KMS-11 (cell line): ENCODE measurements around the gene NEXN.

Source experiments
- H2AFZ ChIP-seq: fragments of 200-600 bp; sonication (generic); 2 replicates; pipeline ENCODE4 v1.6.1; 2016; ENCODE audit warnings: antibody characterized with exemption, mixed run types, low read depth
- H3K27ac ChIP-seq: fragments of 200-600 bp; sonication (generic); 2 replicates; pipeline ENCODE4 v1.6.1; 2016; ENCODE audit warnings: mild to moderate bottlenecking, mixed run types
- H3K27me3 ChIP-seq: fragments of 200-600 bp; sonication (generic); 2 replicates; pipeline ENCODE4 v1.6.1; 2017; ENCODE audit warnings: mild to moderate bottlenecking, low read depth, mixed run types, moderate library complexity; ENCODE audit not compliant: insufficient read depth
- H3K36me3 ChIP-seq: fragments of 200-600 bp; sonication (generic); 2 replicates; pipeline ENCODE4 v1.6.1; 2017; ENCODE audit warnings: mild to moderate bottlenecking, mixed run types; ENCODE audit not compliant: insufficient read depth
- H3K4me1 ChIP-seq: fragments of 200-600 bp; sonication (generic); 2 replicates; pipeline ENCODE4 v1.6.1; 2016; ENCODE audit warnings: mild to moderate bottlenecking, low read depth, mixed run types; ENCODE audit not compliant: poor library complexity, severe bottlenecking
- H3K4me2 ChIP-seq: fragments of 200-600 bp; sonication (generic); 2 replicates; pipeline ENCODE4 v1.7.0; 2016; ENCODE audit warnings: mild to moderate bottlenecking, mixed run types
- H3K4me3 ChIP-seq: fragments of 200-600 bp; sonication (generic); IDR thresholded peaks from 2 replicates; pipeline ENCODE4 v1.6.1; 2017; ENCODE audit warnings: low read depth, low read length, mixed read lengths; ENCODE audit not compliant: insufficient read depth
- H3K79me2 ChIP-seq: fragments of 200-600 bp; sonication (generic); 2 replicates; pipeline ENCODE4 v1.6.1; 2016; ENCODE audit warnings: low read depth, mixed run types; ENCODE audit not compliant: insufficient read depth
- H3K9ac ChIP-seq: fragments of 200-600 bp; sonication (generic); 2 replicates; pipeline ENCODE4 v1.6.1; 2016; ENCODE audit warnings: mild to moderate bottlenecking, mixed run types
- H4K20me1 ChIP-seq: fragments of 200-600 bp; sonication (generic); 2 replicates; pipeline ENCODE4 v1.6.1; 2016; ENCODE audit warnings: mild to moderate bottlenecking, mixed run types; ENCODE audit not compliant: insufficient read depth
- TF ChIP-seq, protein P1 (sequence below): fragments of 200-600 bp; sonication (generic); conservative IDR thresholded peaks from 2 replicates; pipeline ENCODE4 v1.6.1; 2017; ENCODE audit warnings: low read depth, mild to moderate bottlenecking, antibody characterized with exemption, low read length, moderate library complexity, mixed read lengths

Gene NEXN

DNA sequence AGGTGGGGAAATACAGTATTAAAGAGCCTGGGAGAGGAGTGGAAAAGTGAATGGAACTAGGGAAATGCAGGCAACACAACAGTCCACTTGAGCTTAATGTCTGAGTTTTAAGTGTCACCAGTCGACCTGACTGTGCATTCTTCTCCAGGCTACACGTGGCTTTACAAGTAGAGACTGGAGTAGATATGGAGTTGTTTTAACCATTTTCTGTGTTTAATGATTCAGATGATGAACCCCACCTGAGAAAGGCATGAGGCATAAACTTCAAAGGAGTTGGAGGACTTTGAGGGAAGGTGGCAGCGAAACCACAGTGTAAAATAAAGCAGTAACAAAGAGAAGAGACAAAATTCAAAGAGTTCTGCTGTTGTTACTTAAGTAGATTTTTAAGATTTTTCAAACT is 77.9 kb downstream of the NEXN start:
- Histone ChIP-seq H4K20me1 (0 out of 2 replicates have a peak, but pooled peaks cover 11% of the 10 kb centered on the region), H3K27me3 (no peaks in the 10 kb centered on the region), H3K4me1 (no peaks in the 10 kb centered on the region), H2AFZ (no peak overlapping the region), H3K27ac (no peak overlapping the region), H3K79me2 (peaks cover 48% of the 10 kb centered on the region), H3K4me3 (no peak overlapping the region), H3K36me3 (peaks cover 16% of the 10 kb centered on the region; the same call in 1 of the 2 replicates), H3K4me2 (no peak overlapping the region), H3K9ac (no peak overlapping the region)
- TF ChIP-seq, protein P1, sequence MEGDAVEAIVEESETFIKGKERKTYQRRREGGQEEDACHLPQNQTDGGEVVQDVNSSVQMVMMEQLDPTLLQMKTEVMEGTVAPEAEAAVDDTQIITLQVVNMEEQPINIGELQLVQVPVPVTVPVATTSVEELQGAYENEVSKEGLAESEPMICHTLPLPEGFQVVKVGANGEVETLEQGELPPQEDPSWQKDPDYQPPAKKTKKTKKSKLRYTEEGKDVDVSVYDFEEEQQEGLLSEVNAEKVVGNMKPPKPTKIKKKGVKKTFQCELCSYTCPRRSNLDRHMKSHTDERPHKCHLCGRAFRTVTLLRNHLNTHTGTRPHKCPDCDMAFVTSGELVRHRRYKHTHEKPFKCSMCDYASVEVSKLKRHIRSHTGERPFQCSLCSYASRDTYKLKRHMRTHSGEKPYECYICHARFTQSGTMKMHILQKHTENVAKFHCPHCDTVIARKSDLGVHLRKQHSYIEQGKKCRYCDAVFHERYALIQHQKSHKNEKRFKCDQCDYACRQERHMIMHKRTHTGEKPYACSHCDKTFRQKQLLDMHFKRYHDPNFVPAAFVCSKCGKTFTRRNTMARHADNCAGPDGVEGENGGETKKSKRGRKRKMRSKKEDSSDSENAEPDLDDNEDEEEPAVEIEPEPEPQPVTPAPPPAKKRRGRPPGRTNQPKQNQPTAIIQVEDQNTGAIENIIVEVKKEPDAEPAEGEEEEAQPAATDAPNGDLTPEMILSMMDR, result no peak

DNA sequence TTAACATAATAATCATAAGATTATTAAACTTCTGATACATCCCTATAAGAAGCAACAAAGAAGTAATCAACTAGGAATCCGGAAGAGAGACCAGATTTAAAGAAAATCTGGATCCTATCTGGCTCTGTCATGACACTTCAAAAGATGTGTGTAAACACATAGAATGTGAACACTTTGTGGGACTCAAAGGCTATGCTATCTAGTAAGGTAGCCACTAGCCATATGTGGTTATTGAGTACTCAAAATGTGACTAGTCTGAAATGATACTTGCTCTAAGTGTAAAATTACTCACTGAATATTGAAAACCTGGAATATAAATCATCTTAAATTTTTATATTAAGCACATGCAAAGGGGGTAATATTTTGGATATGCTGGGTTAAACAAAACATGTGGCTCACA is 81.8 kb downstream of the NEXN start:
- Histone ChIP-seq H4K20me1 (peaks cover 25% of the 10 kb centered on the region), H3K4me2 (no peak overlapping the region), H3K4me1 (peaks cover 12% of the 10 kb centered on the region), H3K36me3 (peaks cover 13% of the 10 kb centered on the region; the same call in 1 of the 2 replicates), H3K27me3 (no peaks in the 10 kb centered on the region), H3K27ac (no peak overlapping the region), H3K4me3 (no peak overlapping the region), H2AFZ (no peak overlapping the region), H3K9ac (no peak overlapping the region), H3K79me2 (peaks cover 76% of the 10 kb centered on the region)
- TF ChIP-seq, protein P1, result no peak

DNA sequence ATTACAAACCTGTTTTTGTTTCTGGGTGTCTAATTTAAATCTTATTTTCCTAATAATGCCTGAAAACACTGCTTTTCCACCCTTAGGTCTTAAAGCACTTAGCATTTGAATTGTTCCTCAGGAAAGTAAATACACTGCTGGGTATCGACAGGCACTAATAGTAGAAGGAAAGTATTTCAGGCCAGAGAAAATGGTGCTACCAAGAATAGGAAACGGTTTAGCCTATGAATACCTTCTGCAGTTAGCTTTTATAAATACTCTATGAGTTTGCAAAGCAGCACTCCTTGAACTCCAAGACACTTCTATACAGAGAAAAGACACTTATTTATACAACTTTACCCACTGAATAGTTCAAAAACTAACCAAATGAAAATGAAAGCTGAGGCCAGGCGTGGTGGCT is 83.7 kb downstream of the NEXN start:
- TF ChIP-seq, protein P1, result no peak
- H3K27ac ChIP-seq, result no peak overlapping the region
- peaks cover 31% of the 10 kb centered on the region for H3K4me1 ChIP-seq
- H3K4me3 ChIP-seq, result no peak overlapping the region
- H3K9ac ChIP-seq, result no peak overlapping the region
- H2AFZ ChIP-seq, result no peak overlapping the region
- no peak overlapping the region for H3K4me2 ChIP-seq
- peaks cover 95% of the 10 kb centered on the region for H3K79me2 ChIP-seq
- H3K27me3 ChIP-seq, result no peaks in the 10 kb centered on the region
- H4K20me1 ChIP-seq, result peaks cover 42% of the 10 kb centered on the region
- H3K36me3 ChIP-seq, result peaks cover 10% of the 10 kb centered on the region; the same call in 1 of the 2 replicates

DNA sequence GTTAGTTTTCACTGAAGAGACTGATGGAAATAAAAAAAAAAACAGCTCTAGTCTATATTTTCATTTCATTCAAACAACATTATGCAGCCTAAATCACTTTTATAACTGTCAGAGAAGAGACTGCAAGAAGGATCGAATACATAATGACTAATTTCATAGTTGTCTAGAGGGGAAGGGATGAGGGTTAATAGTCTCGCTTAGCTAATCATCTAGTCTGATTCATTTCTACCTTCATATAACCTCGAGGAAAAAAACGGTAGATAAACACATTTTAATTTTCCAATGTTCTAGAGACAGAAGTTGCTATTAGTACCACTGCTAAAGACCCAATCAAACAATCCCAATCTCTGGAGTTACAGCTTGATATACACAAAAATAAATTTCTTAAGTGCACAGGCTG is 87.0 kb downstream of the NEXN start:
- H3K4me2 ChIP-seq, result peak overlapping the region; percentile 66
- H3K4me1 ChIP-seq, result peaks cover 38% of the 10 kb centered on the region
- no peak overlapping the region for H3K4me3 ChIP-seq
- no peak overlapping the region for H2AFZ ChIP-seq
- H4K20me1 ChIP-seq, result peaks cover 47% of the 10 kb centered on the region
- no peaks in the 10 kb centered on the region for H3K27me3 ChIP-seq
- H3K9ac ChIP-seq, result no peak overlapping the region
- peaks cover 94% of the 10 kb centered on the region for H3K79me2 ChIP-seq
- peaks cover 7% of the 10 kb centered on the region; the same call in 1 of the 2 replicates for H3K36me3 ChIP-seq
- TF ChIP-seq, protein P1, result no peak
- H3K27ac ChIP-seq, result no peak overlapping the region
